K562 (cell line): Measurements from ENCODE around the gene WIF1. TPM values are rescaled to one million over a fixed set of nuclear protein-coding genes. Genes with fewer than 3 reads are reported as not detected.

Experiments
- ATAC-seq: fragments of 200-7000 bp; cut with Tn5 transposase; 3 replicates; pipeline ENCODE4 v1.9.1; 2020; ENCODE audit warnings: moderate library complexity
- BruUV-seq: library from RNA; stranded (reverse); fragments of 400-500 nt; replicated peaks from 2 replicates; lab custom pipeline; 2021; lab: Mats Ljungman, UMichigan
- CTCF ChIA-PET: fragments of 300-600 bp; formaldehyde crosslinking; extraction: SDS; loops from one replicate; lab custom pipeline; 2021; ENCODE audit warnings: low intra/inter-chr PET ratio; lab: Yijun Ruan, JAX
- POLR2A ChIA-PET: fragments of 300-600, 350-650 bp; sonication (Branson Sonifier 250); formaldehyde crosslinking; extraction: SDS; loops from one replicate; lab custom pipeline; 2021; ENCODE audit warnings: antibody characterized with exemption, inconsistent platforms; lab: Yijun Ruan, JAX
- DNase-seq, 4 experiments: peaks; one replicate each; pipeline versions ENCODE4 v3.0.0 to v3.0.0-alpha.2; 2011 to 2018; ENCODE audit warnings: low spot score in 3 of 4, mixed read lengths in 3 of 4; ENCODE audit errors: extremely low read depth in 1 of 4
- FAIRE-seq: peaks from 2 replicates; lab custom pipeline; 2011; peaks lifted over from hg19 to GRCh38; lab: Jason Lieb, UNC
- H2AFZ ChIP-seq: 2 replicates; pipeline ENCODE4 v1.6.0; 2011; ENCODE audit warnings: low read depth, low read length, control low read depth, inconsistent platforms
- H3K27ac ChIP-seq: fragments of 200-600 bp; 3 replicates; pipeline ENCODE4 v1.8.0; 2011; ENCODE audit warnings: low read depth, mild to moderate bottlenecking, control low read depth, inconsistent platforms, low read length, moderate library complexity, mixed read lengths; ENCODE audit errors: extremely low read depth
- H3K27me3 ChIP-seq, 2 experiments: fragments of 300-600 bp in 1 of 2; 2 replicates in 1 of 2; 3 replicates in 1 of 2; pipeline versions ENCODE4 v1.6.0 to v1.8.0; 2011; ENCODE audit warnings: inconsistent platforms in 2 of 2, low read length in 2 of 2, mild to moderate bottlenecking in 1 of 2, mixed read lengths in 1 of 2, moderate library complexity in 1 of 2; ENCODE audit not compliant: control insufficient read depth in 2 of 2, insufficient read depth in 2 of 2
- H3K36me3 ChIP-seq: fragments of 300-600 bp; 3 replicates; pipeline ENCODE4 v1.8.0; 2011; ENCODE audit warnings: mild to moderate bottlenecking, low read length, inconsistent platforms; ENCODE audit not compliant: control insufficient read depth, insufficient read depth
- H3K4me1 ChIP-seq, 2 experiments: fragments of 200-600 bp in 1 of 2; replicated peaks in 1 of 2; 2 replicates in 1 of 2; 3 replicates in 1 of 2; pipeline versions ENCODE4 v1.5.1 to v1.8.0; 2011; ENCODE audit warnings: inconsistent platforms in 2 of 2, low read length in 2 of 2, mild to moderate bottlenecking in 1 of 2, mixed read lengths in 1 of 2, moderate library complexity in 1 of 2; ENCODE audit not compliant: control insufficient read depth in 2 of 2, insufficient read depth in 2 of 2
- H3K4me2 ChIP-seq: 2 replicates; pipeline ENCODE4 v1.6.1; 2011; ENCODE audit warnings: low read length, control low read depth, inconsistent platforms, mixed read lengths; ENCODE audit not compliant: insufficient read depth
- H3K4me3 ChIP-seq: fragments of 200-600 bp; sonication (generic), shearing (Covaris generic); 2 replicates; pipeline ENCODE4 v1.5.1; 2016; ENCODE audit warnings: control low read depth, inconsistent platforms
- H3K79me2 ChIP-seq: fragments of 200-600 bp; 3 replicates; pipeline ENCODE4 v1.8.0; 2011; ENCODE audit warnings: low read length, inconsistent platforms; ENCODE audit not compliant: control insufficient read depth, insufficient read depth
- H3K9ac ChIP-seq, 2 experiments: 2 replicates each; pipeline versions ENCODE4 v1.6.0 to v1.6.1; 2011; ENCODE audit warnings: low read depth in 2 of 2, low read length in 2 of 2, control low read depth in 1 of 2, inconsistent platforms in 1 of 2, mild to moderate bottlenecking in 1 of 2, mixed read lengths in 1 of 2; ENCODE audit not compliant: insufficient read depth in 1 of 2
- H3K9me1 ChIP-seq: one replicate; pipeline ENCODE4 v1.6.0; 2011; ENCODE audit warnings: inconsistent platforms, mild to moderate bottlenecking, low read length, moderate library complexity; ENCODE audit not compliant: control insufficient read depth, insufficient read depth
- H3K9me3 ChIP-seq: replicated peaks from 2 replicates; pipeline ENCODE4 v1.5.1; 2011; ENCODE audit warnings: low read depth, low read length, inconsistent platforms; ENCODE audit not compliant: control insufficient read depth, insufficient read depth
- H4K20me1 ChIP-seq: replicated peaks from 2 replicates; pipeline ENCODE4 v1.6.1; 2011; ENCODE audit warnings: low read length, inconsistent platforms, mixed read lengths; ENCODE audit not compliant: control insufficient read depth, insufficient read depth
- CTCF ChIP-seq, 3 experiments: IDR thresholded peaks in 2 of 3; conservative IDR thresholded peaks in 1 of 3; 2 replicates each; pipeline ENCODE4 v1.5.1; 2011 to 2012; ENCODE audit warnings: low read length in 3 of 3, mild to moderate bottlenecking in 3 of 3, control low read depth in 2 of 3, improper control_type of control experiment in 1 of 3, inconsistent platforms in 1 of 3, low read depth in 1 of 3, mixed read lengths in 1 of 3, moderate library complexity in 1 of 3; ENCODE audit not compliant: insufficient read depth in 2 of 3
- MAZ ChIP-seq, 2 experiments: fragments of 450-650 bp in 1 of 2; sonication (generic) in 1 of 2; formaldehyde crosslinking; IDR thresholded peaks in 1 of 2; conservative IDR thresholded peaks in 1 of 2; 2 replicates each; pipeline versions ENCODE4 v1.4.0 to v1.5.0; 2020; ENCODE audit warnings: mild to moderate bottlenecking in 1 of 2, missing genetic modification reagents in 1 of 2
- RAD21 ChIP-seq, 2 experiments: fragments of 250-450 bp in 1 of 2; fragments of 450-650 bp in 1 of 2; sonication (Bioruptor Pico) in 1 of 2; formaldehyde crosslinking in 1 of 2; IDR thresholded peaks in 1 of 2; conservative IDR thresholded peaks in 1 of 2; 2 replicates each; pipeline versions ENCODE4 v1.4.0 to v1.8.0; 2020 to 2022; ENCODE audit warnings: mild to moderate bottlenecking in 2 of 2, moderate library complexity in 1 of 2
- TFAP4 ChIP-seq: sonication (generic); formaldehyde crosslinking; IDR thresholded peaks from 2 replicates; pipeline ENCODE4 v1.8.0; 2022; ENCODE audit warnings: missing genetic modification reagents, mild to moderate bottlenecking, moderate library complexity, borderline replicate concordance
- WGBS: fragments of 100-300 bp; shearing (Covaris generic); methylation state at CpG from one replicate; pipeline ENCODE4 v1.1.6; 2016; ENCODE audit warnings: low coverage, mixed read lengths; ENCODE audit not compliant: insufficient coverage; ENCODE audit errors: missing lambda C conversion rate; 5-methylcytosine and 5-hydroxymethylcytosine counted together
- in situ Hi-C: fragments of 300-500 bp; cut with MboI; formaldehyde crosslinking; loops from 4 replicates; pipeline ENCODE4 v1.15.0; 2018; ENCODE audit warnings: inconsistent platforms, mixed read lengths
- intact Hi-C: fragments of 100-400 bp; cut with micrococcal nuclease; formaldehyde crosslinking; loops from 2 replicates; pipeline ENCODE4 v1.14.2; 2022
- polyA plus RNA-seq, 8 experiments: library from polyadenylated mRNA; depleted of rRNA in 4 of 8; stranded (reverse) in 5 of 8; unstranded in 3 of 8; fragments of >200 nt; fragmentation: Nextera tagmentation in 2 of 8; fragmentation: Illumina TruSeq in 1 of 8; extraction: Ambion mirVana in 2 of 8; extraction: Trizol in 1 of 8; gene quantifications; 2 replicates each; pipeline versions ENCODE4 v1.2.1 to v1.2.3, GENCODE V29; 2011 to 2014; ENCODE audit warnings: inconsistent platforms in 1 of 8, missing spikeins in 1 of 8
- total RNA-seq, 7 experiments: library from RNA; depleted of rRNA in 6 of 7; stranded (reverse); fragments of >200 nt in 6 of 7; fragmentation: Illumina TruSeq in 2 of 7; extraction: Trizol in 2 of 7; gene quantifications; 2 replicates each; pipeline versions ENCODE4 v1.2.1 to v1.2.3, GENCODE V29; 2011 to 2021; ENCODE audit warnings: low replicate concordance in 1 of 7

Gene WIF1
- total and polyA plus RNA-seq, 9 of the 15 experiments (the other 6 are each of a cell fraction or from before 2014, with no cell fraction given) = not detected

- Histone ChIP-seq H3K4me2 (no peak overlapping the region), H3K4me1 (no peaks in the 10 kb centered on the region), H2AFZ (no peak overlapping the region), H3K9me1 (no peaks in the 10 kb centered on the region), H3K9me3 (no peaks in the 10 kb centered on the region), H3K79me2 (no peaks in the 10 kb centered on the region), H3K27ac (no peak overlapping the region), H3K9ac (no peak overlapping the region), H3K36me3 (no peaks in the 10 kb centered on the region), H4K20me1 (no peaks in the 10 kb centered on the region), H3K27me3 (no peaks in the 10 kb centered on the region), H3K4me3 (no peak overlapping the region)
- ATAC-seq (no peak), DNase-seq (no peak), FAIRE-seq (no peak)
- TF ChIP-seq TFAP4 (CRISPR knock-in tag) (no peak), MAZ (CRISPR knock-in tag; conservative IDR thresholded peaks at IDR 0.05 in 1 of 2, IDR thresholded peaks at IDR 0.05 in 1 of 2) (no peak), CTCF (IDR thresholded peaks at IDR 0.05 in 2 of 3, conservative IDR thresholded peaks at IDR 0.05 in 1 of 3; ENCODE audit: insufficient read depth in 2 of 3, low read depth in 1 of 3, low read length in 3 of 3) (peak in 2 of 3 experiments; percentile 10 to 24; a peak in 2 of 6 replicates), RAD21 (CRISPR knock-in tag; conservative IDR thresholded peaks at IDR 0.05 in 1 of 2, IDR thresholded peaks at IDR 0.05 in 1 of 2) (peak in 1 of 2 experiments; percentile 24; a peak in 1 of 4 replicates)
- ChIA-PET POLR2A (no interaction called here), CTCF (no interaction called here)
- intact Hi-C loops = loop anchor here (5.0 kb wide), 1 partner anchor 208 kb away; no protein-coding TSS in a partner anchor
- WGBS = 4% methylated on average over 3 of the region's 3 CpGs
- in situ Hi-C loops = no loop called here
- no TSS peak for BruUV-seq
These were observed 21.0 kb downstream of the WIF1 start for GRCh38 chr12:65100140-65100539.
